H4 (cell line): ENCODE data around the gene SMCO3. TPM values are rescaled to one million over a fixed set of nuclear protein-coding genes. Genes with fewer than 3 reads are reported as not detected.

ENCODE experiments used
- DNase-seq: peaks from one replicate; pipeline ENCODE4 v3.0.0-alpha.2; 2015; ENCODE audit warnings: low spot score
- total RNA-seq: library from RNA; depleted of rRNA; stranded (reverse); fragments of >200 nt; shearing (Covaris generic); gene quantifications from 2 replicates; pipeline ENCODE4 v1.2.3, GENCODE V29; 2014; rRNA removed

Gene SMCO3
- total RNA-seq: not detected in 2 replicates

GRCh38 chr12:14814014-14814413, at the start of gene SMCO3:
Gene SMCO3, minus strand, starts transcription at chr12:14814182. Its CDS starts 7,502 bp downstream, at chr12:14806680.
- no peak for DNase-seq

GRCh38 chr12:14860490-14860889, 46.5 kb upstream of the SMCO3 start:
- no peak for DNase-seq

GRCh38 chr12:14858513-14858912, 44.5 kb upstream of the SMCO3 start:
- DNase-seq: no peak

GRCh38 chr12:14854586-14855183, 40.7 kb upstream of the SMCO3 start:
- DNase-seq: peak; percentile 58

- no peak for DNase-seq
Measured at GRCh38 chr12:14853961-14854360, 40.0 kb upstream of the SMCO3 start.

GRCh38 chr12:14852880-14853279, 38.9 kb upstream of the SMCO3 start:
- DNase-seq: no peak

GRCh38 chr12:14850929-14851663, 37.1 kb upstream of the SMCO3 start:
- DNase-seq: no peak

- no peak for DNase-seq
Measured at GRCh38 chr12:14849661-14850060, 35.7 kb upstream of the SMCO3 start.

GRCh38 chr12:14846876-14847580, 33.0 kb upstream of the SMCO3 start:
- DNase-seq: no peak

GRCh38 chr12:14846042-14846587, 32.1 kb upstream of the SMCO3 start:
- DNase-seq: peak; percentile 25

- DNase-seq: peak; percentile 69
Measured at GRCh38 chr12:14845350-14845750, 31.4 kb upstream of the SMCO3 start.

GRCh38 chr12:14844401-14844800, 30.4 kb upstream of the SMCO3 start:
- DNase-seq: no peak

GRCh38 chr12:14843425-14843887, 29.5 kb upstream of the SMCO3 start, which contains the start of gene ART4:
Gene ART4, minus strand, starts transcription at chr12:14843526. Its CDS starts 413 bp downstream, at chr12:14843113.
- no peak for DNase-seq

- no peak for DNase-seq
Measured at GRCh38 chr12:14842315-14842714, 28.3 kb upstream of the SMCO3 start.

GRCh38 chr12:14841761-14842160, 27.8 kb upstream of the SMCO3 start:
- peak; percentile 56 for DNase-seq

GRCh38 chr12:14840616-14841015, 26.6 kb upstream of the SMCO3 start:
- DNase-seq: no peak

- DNase-seq: no peak
Measured at GRCh38 chr12:14839262-14839661, 25.3 kb upstream of the SMCO3 start.

- peak; percentile 83 for DNase-seq
Measured at GRCh38 chr12:14836336-14837210, 22.6 kb upstream of the SMCO3 start.

- DNase-seq: no peak
Measured at GRCh38 chr12:14834509-14834908, 20.5 kb upstream of the SMCO3 start.

GRCh38 chr12:14833952-14834351, 20.0 kb upstream of the SMCO3 start:
- peak; percentile 18 for DNase-seq

- DNase-seq: no peak
Measured at GRCh38 chr12:14833336-14833735, 19.4 kb upstream of the SMCO3 start.
